Stimulated activated CD4-positive, alpha-beta T cell treated with anti-CD3 and anti-CD28 coated beads, Interleukin-1b, Interleukin-23, amount 100 ng/mL, for 4 hours (primary cell): ENCODE results near the gene ADGRB3.

Experiments used
- DNase-seq, 2 donors: peaks; one replicate each; pipeline ENCODE4 v3.0.0-alpha.2; 2020; ENCODE audit warnings: low read depth in 2 of 2

The ADGRB3 gene

GRCh38 chr6:68634726-68635411, at the start of gene ADGRB3:
ADGRB3 (plus strand) TSS chr6:68635282; CDS start chr6:68638676, 3,394 bp downstream.
- peak in 1 of 2 donors; percentile 11 for DNase-seq

- no peak for DNase-seq
Measured at GRCh38 chr6:68593558-68593957, 41.5 kb upstream of the ADGRB3 start.

GRCh38 chr6:68597642-68598041, 37.4 kb upstream of the ADGRB3 start:
- no peak for DNase-seq

GRCh38 chr6:68615938-68616337, 19.1 kb upstream of the ADGRB3 start:
- no peak for DNase-seq

- no peak for DNase-seq
Measured at GRCh38 chr6:68625998-68626397, 9.1 kb upstream of the ADGRB3 start.

- DNase-seq = no peak
Measured at GRCh38 chr6:68628161-68628560, 6.9 kb upstream of the ADGRB3 start.

- DNase-seq = no peak
Measured at GRCh38 chr6:68632734-68633133, 2.3 kb upstream of the ADGRB3 start.

GRCh38 chr6:68633281-68633971, 1.7 kb upstream of the ADGRB3 start:
- no peak for DNase-seq

- DNase-seq = no peak
Measured at GRCh38 chr6:68633972-68634725, 933 bp upstream of the ADGRB3 start.

- no peak for DNase-seq
Measured at GRCh38 chr6:68635412-68635705, 277 bp downstream of the ADGRB3 start.

GRCh38 chr6:68635706-68636513, 828 bp downstream of the ADGRB3 start:
- DNase-seq = no peak

GRCh38 chr6:68636666-68637065, 1.6 kb downstream of the ADGRB3 start:
- DNase-seq = no peak

GRCh38 chr6:68637071-68637470, 2.0 kb downstream of the ADGRB3 start:
- no peak for DNase-seq

- DNase-seq = no peak
Measured at GRCh38 chr6:68637782-68638181, 2.7 kb downstream of the ADGRB3 start.

GRCh38 chr6:68638230-68638900, 3.3 kb downstream of the ADGRB3 start:
- no peak for DNase-seq

GRCh38 chr6:68639211-68639610, 4.1 kb downstream of the ADGRB3 start:
- DNase-seq = no peak

GRCh38 chr6:68639826-68640490, 4.9 kb downstream of the ADGRB3 start:
- no peak for DNase-seq

GRCh38 chr6:68640491-68640835, 5.4 kb downstream of the ADGRB3 start:
- no peak for DNase-seq

GRCh38 chr6:68641172-68641571, 6.1 kb downstream of the ADGRB3 start:
- DNase-seq = no peak

GRCh38 chr6:68642081-68642480, 7.0 kb downstream of the ADGRB3 start:
- no peak for DNase-seq

- DNase-seq = no peak
Measured at GRCh38 chr6:68642977-68643376, 7.9 kb downstream of the ADGRB3 start.
